CD4-positive, alpha-beta T cell treated with Interleukin-17A for 4 hours (primary cell): Measurements from ENCODE around the gene TRERF1.
A peak's percentile ranks its signal among the peaks of the same experiment; 100 is the strongest.
"Not testable (repeated sequence)": the region's sequence is repeated elsewhere in the genome, so short reads cannot be mapped to it uniquely, and the experiment has no call there.

Experiments used
- DNase-seq: peaks from one replicate; pipeline ENCODE4 v3.0.0-alpha.2; 2020; ENCODE audit warnings: mixed read lengths

Gene TRERF1

DNA sequence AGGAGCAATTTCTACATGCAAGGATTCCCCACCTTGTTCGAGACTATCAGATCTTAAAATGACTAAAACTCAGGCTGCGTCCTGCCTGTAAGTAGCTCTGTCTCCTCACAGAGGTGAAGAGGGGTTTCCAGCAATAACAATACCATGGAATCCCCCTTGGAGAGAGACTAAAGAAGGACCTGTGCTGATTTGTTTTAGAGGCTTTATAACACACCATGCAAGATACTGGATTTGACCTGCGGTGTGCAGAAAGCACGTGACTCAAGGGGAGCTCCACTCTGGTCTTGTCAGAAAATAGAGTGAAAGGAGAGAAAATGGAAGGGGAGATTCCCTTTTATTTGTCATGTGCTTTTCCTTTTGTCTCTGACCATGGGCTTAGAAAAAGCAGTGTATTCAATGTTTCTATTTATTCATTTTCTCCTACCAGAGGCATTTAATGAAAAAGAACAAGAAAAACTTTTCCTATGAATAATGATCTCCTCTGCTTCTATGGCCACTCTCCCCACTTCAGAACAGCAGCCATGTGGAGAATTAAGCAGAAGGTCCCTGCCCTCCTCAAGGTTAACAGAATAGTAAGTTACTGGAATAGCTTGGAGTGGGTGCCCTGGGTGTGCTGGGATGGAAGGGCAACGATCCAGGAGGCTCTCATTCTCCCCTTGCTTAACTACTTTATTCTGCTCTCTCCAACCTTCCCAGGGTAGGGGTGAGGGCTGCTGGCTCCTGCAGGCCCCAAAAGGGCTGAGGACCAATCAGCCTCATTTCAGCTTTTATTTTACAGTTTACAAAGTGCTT lies 214.8 kb downstream of the TRERF1 start:
- DNase-seq, result no peak

DNA sequence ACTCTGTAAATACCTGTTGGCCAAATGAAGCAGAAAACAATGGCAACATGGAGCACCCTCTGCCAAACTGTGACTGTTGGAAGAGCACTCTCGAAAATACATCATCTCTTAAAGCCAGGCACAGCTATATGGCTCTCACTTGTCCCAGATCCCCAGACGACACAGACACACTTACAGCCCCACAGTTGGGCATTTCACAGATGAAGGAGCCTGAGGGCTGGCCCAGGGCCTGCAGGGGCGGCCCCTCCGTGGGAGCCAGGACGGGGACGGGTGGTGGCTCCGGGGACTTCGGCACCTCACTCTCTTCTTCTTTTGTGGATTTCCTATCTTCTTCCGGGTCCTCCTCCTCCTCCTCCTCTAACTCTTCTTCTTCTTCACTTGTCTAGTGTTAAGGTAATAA lies 215.7 kb downstream of the TRERF1 start:
- no peak for DNase-seq

- no peak for DNase-seq
These were observed 219.7 kb downstream of the TRERF1 start for GRCh38 chr6:42232035-42232434.

DNA sequence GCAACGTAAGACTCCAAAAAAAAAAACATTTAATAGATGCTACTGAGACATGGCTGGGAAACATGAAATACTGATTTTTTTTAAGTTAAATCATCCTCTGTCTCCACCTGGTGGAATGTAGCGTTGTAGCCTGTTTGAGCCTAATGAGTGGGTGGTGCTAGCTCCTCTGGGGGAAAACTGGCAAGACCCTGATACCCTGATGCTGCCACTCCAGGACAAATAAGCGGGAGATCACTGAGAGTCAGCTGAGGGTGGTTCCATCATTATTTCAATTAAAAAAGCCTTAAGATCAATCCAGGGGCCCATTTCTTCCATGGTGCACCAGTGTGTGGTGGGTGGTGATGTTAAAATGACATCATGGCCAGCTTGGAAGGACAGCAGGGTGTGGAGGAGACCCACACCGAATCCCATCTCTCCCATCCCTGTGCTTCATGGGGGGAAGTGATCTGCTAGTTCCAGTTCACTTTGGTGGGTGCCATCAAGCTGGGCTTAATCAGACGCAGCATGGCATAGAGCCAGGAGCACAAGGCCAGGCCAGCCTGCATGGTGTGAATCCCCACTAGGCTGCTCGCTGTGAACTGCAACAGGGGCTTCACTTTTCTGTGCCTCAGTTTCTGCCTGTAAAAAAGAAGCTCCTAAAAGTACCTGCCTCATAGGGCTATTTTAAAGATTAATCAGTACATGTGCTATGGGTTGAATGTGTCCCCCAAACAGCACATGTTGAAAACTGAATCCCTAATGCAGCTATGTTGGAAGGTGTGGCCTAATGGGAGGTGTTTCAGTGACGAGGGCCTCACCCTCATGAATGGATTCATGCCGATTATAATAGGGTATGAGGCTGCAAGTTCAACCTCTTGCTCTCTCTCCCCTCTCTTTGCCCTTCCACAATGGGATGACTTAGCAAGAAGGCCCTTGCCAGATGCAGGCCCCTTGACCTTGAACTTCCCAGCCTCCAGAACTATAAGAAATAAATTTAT lies 221.1 kb downstream of the TRERF1 start:
- no peak for DNase-seq

DNA sequence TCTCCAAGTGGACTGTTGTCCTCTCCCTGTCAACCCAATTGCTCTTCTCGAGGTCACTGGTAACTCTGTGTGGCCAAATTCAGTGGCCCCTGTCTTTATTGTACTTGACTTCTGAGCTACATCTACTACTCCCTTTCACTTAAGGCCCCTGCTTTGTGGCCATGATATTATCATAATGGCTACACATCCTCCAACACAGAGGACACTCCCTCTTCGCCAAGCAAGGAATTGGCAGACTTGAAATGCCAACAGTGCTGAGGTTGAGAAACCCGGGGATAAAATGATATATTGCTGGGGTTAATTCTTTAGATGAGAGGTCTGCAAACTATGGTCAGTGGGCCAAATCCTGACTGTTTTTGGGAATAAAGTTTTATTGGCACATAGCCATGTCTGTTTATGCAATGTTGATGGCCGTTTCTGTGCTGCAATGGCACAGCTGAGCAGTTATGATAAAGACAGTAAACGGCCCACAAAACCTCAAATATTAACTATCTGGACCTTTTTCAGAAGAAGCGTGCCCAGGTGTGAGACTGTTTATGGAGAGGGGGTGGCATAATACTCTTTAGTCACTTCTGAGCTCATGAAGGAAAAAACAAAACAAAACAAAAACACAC lies 222.1 kb downstream of the TRERF1 start:
- DNase-seq, result no peak

GRCh38 chr6:42228305-42228704 lies 223.4 kb downstream of the TRERF1 start:
- no peak for DNase-seq

GRCh38 chr6:42227173-42227850 lies 224.4 kb downstream of the TRERF1 start:
- no peak for DNase-seq

- DNase-seq, result no peak
These were observed 225.0 kb downstream of the TRERF1 start for GRCh38 chr6:42226645-42227143.

DNA sequence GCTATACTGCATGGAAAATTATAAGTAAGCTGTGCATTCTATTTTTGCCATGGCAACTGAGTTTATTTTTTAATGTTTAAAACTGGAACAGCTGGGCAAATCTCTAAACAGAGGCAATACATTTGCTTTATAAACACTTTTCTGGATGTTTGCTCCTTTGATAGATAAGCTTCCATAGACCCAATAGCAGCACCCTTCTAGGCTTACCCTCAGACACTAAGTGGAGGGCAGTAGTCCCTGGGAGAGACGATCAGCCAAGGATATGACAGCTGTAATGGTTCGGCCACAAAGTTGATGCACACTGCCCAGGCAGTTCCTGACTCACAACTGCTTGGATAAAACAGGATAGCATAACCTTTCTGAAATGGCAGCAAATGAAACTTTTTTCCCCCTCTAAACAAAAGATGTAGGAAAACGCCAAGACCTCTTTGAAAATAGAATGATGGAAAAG lies 225.5 kb downstream of the TRERF1 start:
- no peak for DNase-seq

DNA sequence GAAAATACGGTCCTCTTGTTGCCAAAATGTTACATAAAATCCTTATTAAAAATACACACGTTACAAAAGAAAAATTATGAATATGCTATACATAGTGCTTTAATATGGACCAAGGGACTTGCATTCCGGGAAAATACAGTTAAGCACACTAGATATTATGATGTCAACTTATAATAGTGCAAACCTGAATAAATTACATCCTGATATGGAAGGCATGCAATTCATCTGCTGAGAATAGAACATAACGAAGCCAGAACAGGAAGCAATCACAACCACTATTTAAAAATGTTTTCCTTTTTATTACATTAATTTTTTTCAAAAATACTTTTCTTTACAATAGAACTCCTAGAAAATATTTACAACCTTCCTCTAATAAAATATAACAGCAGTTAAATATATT lies 226.3 kb downstream of the TRERF1 start:
- no peak for DNase-seq

DNA sequence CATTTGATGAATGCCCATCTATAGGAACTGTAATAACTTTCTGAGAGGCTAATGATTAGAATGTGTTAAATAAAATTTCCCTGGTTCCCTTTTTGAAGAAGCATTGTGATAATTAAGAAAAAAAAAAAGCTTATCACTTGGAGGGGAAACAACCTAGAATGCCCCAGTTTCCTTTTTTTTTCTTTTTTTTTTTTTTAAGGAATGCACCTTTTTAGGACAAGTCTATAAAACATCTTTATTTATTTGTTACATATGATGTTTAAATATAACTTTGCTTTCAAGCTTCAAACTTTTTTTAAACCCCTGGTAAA lies 226.7 kb downstream of the TRERF1 start:
- DNase-seq, result no peak

GRCh38 chr6:42224222-42225028 lies 227.3 kb downstream of the TRERF1 start:
- no peak for DNase-seq

GRCh38 chr6:42222448-42222847 lies 229.3 kb downstream of the TRERF1 start:
- DNase-seq, result no peak

DNA sequence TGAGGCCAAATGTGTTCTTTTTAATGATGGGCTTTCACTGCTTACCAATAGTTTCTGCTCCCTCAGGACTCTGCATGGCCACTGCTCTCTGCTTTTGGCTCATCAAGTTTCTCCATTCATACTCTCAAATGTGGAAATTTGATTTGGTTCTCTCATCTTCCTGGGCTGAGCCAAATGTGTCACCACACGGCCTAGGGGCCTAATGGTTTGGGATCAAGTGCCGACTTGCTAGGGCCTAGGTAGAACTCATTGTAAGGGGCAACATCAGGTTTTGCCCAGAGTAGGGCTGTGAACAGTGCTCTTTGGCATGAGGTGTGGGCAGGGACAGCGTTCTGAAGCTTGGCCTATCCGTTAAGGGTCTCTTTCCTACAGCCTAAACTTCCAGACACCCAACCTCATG lies 230.2 kb downstream of the TRERF1 start:
- DNase-seq, result no peak

DNA sequence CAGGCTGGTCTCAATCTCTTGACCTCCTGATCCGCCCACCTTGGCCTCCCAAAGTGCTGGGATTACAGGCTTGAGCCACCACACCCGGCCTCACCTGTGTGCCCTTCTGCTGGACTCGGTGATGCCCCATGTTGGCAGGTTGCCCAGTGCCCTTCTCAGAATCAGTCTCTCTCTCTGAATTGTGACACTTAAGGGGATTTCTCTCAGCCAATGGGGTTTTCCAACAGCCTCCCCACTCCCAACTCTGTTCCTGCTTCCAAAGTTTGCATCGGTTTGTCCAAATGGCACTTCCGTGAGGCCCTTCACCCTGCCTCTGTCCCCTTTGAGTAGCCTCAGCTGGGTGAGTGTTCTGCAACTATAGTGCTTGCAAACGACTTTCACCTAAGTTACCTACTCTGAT lies 230.9 kb downstream of the TRERF1 start:
- no peak for DNase-seq

- DNase-seq, result peak; percentile 89
These were observed 234.0 kb downstream of the TRERF1 start, which contains the start of gene MRPS10 for GRCh38 chr6:42217519-42218367. Gene MRPS10, minus strand, starts transcription at chr6:42217861. Its CDS starts 12 bp downstream, at chr6:42217849.

DNA sequence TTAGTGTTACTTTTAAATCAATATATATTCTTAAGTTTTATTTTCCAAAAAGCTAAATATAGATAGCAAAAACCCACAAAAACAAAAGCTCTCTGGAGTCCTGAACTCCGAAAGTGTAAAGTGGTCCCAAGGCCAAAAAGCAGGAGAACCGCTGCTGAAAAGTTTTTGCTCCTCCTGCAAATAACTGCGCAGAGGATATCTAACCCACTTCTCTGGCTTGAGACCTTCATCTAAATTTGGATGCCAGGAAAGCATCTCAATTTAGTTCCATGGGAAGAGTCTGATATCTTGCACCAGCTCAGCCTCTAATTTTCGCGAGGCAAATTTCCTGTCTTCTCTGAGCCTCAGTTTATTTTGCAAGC lies 234.6 kb downstream of the TRERF1 start:
- DNase-seq, result peak; percentile 3

DNA sequence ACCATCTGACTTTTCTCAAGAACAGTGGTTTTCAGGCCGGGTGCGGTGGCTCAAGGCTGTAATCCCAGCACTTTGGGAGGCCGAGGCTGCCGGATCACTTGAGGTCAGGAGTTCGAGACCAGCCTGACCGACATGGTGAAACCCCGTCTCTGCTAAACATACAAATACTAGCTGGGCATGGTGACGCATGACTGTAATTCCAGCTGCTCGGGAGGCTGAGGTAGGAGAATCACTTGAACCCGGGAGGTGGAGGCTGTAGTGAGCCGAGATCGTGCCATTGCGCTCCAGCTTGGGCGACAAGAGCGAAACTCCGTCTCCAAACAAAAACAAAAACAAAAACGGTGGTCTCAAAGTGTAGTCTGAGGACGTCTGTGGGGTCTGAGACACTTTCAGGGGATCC lies 235.2 kb downstream of the TRERF1 start:
- DNase-seq, result not testable (repeated sequence)

DNA sequence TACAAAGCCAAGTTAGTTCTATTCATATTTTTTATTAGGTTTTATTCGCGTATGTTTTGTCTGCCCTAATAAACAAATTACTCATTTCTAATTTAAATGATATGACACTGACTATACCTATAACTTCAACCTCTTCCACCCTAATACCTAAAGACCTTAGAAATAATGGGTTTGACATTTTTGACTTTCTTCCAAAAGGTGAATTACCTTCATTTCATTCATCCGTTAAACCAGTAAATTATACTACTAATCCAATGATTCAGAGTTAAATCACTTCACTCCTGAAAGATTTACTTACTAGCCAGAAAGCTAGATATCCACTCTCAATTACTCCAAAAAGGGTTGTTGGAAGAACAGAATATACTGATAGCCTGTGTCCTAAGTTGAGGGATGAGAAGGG lies 239.3 kb downstream of the TRERF1 start:
- no peak for DNase-seq

- no peak for DNase-seq
These were observed 240.0 kb downstream of the TRERF1 start for GRCh38 chr6:42211726-42212125.

DNA sequence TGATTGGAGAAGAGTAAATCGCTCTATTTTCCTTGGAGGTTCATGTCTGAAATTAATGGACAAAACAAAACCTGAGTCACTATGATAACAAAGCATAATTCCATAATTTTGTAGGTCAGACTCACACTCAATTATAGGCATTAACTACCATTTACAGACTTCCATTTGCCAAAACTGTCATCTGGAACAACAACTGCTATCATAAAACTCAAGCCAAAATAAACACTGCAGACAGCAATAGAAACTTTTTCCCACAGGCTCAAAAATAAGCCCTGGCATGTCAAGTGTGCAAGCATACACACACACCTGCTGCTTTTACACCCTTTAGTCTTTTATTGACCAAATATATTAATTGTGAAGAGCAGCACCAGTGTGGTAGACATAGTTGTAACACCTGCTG lies 241.2 kb downstream of the TRERF1 start:
- no peak for DNase-seq
